ENCODE results near the gene TFR2. TPM values are rescaled to one million over a fixed set of nuclear protein-coding genes. Genes with fewer than 3 reads are reported as not detected.

Gene TFR2
- total and polyA plus RNA-seq, 9 of the 15 experiments (the other 6 are each of a cell fraction or from before 2014, with no cell fraction given), result 3.8 to 123 (median 51.1) TPM

DNA sequence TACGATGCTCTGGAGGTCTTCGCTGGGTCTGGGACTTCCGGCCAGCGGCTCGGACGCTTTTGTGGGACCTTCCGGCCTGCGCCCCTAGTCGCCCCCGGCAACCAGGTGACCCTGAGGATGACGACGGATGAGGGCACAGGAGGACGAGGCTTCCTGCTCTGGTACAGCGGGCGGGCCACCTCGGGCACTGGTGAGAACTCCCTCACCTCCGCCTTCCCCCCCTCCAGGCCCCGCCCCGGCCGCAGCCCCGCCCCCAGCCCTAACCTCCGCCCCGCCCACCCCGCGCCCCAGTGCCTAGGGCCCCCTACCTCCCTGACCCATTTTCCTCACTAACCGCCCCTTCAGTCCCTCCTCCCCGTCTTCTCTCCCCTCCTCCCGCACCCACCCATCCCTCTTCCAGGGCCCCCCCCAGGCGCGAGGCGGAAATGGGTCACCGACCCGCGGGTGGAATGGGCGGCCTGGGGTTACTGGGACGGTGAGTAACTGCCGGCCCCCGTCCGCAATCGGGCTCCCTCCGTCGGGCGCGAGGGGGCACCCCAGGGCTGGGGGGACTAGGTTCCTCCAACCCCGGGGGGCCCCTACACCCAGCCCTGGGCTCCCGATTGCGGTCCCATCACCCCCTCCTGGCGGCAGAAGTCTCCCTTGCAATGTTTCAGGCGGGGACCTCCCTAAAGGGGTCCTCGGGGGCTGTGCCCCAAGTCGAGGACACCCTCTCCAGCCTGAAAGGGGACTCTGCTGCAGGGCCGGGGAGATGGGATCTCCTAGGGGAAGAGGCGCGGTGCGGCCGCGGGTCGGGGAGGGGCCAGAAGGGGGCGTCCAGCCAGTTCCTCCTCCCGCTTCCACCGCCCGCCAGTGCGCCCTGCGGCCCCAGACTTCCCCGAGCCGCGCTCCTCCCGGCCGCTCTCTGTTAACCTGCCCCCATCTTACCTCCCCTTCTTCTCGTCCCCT is 37.0 kb downstream of the TFR2 start (continued):
- TF ChIP-seq NR1H2 (CRISPR knock-in tag; IDR thresholded peaks at IDR 0.05) (peak; percentile 89; the same call in 1 of the 2 replicates), RCOR1 (IDR thresholded peaks at IDR 0.05; ENCODE audit: borderline replicate concordance in 1 of 2, low read depth in 2 of 2, low read length in 2 of 2) (peak in 1 of 2 experiments; percentile 42; a peak in 1 of 4 replicates), GATAD2A (IDR thresholded peaks at IDR 0.05) (0 out of 2 replicates have a peak, but pooled peaks have one; percentile 74), SPI1 (IDR thresholded peaks at IDR 0.05; ENCODE audit: borderline replicate concordance, low read depth, low read length) (peak; percentile 73; the same call in 1 of the 2 replicates), JUNB (CRISPR knock-in tag; conservative IDR thresholded peaks at IDR 0.05) (no peak), PHTF2 (CRISPR knock-in tag; IDR thresholded peaks at IDR 0.05) (no peak), SRSF3 (IDR thresholded peaks at IDR 0.05; ENCODE audit: insufficient read depth, low read length) (no peak), GATA2 (CRISPR knock-in tag; IDR thresholded peaks at IDR 0.05) (peak; percentile 78)
- TF ChIP-seq, protein P1, sequence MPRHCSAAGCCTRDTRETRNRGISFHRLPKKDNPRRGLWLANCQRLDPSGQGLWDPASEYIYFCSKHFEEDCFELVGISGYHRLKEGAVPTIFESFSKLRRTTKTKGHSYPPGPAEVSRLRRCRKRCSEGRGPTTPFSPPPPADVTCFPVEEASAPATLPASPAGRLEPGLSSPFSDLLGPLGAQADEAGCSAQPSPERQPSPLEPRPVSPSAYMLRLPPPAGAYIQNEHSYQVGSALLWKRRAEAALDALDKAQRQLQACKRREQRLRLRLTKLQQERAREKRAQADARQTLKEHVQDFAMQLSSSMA (CRISPR knock-in tag; IDR thresholded peaks at IDR 0.05), result no peak
- TF ChIP-seq, protein P2, sequence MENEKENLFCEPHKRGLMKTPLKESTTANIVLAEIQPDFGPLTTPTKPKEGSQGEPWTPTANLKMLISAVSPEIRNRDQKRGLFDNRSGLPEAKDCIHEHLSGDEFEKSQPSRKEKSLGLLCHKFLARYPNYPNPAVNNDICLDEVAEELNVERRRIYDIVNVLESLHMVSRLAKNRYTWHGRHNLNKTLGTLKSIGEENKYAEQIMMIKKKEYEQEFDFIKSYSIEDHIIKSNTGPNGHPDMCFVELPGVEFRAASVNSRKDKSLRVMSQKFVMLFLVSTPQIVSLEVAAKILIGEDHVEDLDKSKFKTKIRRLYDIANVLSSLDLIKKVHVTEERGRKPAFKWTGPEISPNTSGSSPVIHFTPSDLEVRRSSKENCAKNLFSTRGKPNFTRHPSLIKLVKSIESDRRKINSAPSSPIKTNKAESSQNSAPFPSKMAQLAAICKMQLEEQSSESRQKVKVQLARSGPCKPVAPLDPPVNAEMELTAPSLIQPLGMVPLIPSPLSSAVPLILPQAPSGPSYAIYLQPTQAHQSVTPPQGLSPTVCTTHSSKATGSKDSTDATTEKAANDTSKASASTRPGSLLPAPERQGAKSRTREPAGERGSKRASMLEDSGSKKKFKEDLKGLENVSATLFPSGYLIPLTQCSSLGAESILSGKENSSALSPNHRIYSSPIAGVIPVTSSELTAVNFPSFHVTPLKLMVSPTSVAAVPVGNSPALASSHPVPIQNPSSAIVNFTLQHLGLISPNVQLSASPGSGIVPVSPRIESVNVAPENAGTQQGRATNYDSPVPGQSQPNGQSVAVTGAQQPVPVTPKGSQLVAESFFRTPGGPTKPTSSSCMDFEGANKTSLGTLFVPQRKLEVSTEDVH (IDR thresholded peaks at IDR 0.05; ENCODE audit: low read depth, partially characterized antibody), result peak; percentile 70
- TF ChIP-seq, protein P3, sequence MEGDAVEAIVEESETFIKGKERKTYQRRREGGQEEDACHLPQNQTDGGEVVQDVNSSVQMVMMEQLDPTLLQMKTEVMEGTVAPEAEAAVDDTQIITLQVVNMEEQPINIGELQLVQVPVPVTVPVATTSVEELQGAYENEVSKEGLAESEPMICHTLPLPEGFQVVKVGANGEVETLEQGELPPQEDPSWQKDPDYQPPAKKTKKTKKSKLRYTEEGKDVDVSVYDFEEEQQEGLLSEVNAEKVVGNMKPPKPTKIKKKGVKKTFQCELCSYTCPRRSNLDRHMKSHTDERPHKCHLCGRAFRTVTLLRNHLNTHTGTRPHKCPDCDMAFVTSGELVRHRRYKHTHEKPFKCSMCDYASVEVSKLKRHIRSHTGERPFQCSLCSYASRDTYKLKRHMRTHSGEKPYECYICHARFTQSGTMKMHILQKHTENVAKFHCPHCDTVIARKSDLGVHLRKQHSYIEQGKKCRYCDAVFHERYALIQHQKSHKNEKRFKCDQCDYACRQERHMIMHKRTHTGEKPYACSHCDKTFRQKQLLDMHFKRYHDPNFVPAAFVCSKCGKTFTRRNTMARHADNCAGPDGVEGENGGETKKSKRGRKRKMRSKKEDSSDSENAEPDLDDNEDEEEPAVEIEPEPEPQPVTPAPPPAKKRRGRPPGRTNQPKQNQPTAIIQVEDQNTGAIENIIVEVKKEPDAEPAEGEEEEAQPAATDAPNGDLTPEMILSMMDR (IDR thresholded peaks at IDR 0.05 in 2 of 3, conservative IDR thresholded peaks at IDR 0.05 in 1 of 3; ENCODE audit: insufficient read depth in 2 of 3, low read depth in 1 of 3, low read length in 3 of 3), result peak; percentile 50 to 75 (median 65); a peak in 5 of 6 replicates
- TF ChIP-seq, protein P4, sequence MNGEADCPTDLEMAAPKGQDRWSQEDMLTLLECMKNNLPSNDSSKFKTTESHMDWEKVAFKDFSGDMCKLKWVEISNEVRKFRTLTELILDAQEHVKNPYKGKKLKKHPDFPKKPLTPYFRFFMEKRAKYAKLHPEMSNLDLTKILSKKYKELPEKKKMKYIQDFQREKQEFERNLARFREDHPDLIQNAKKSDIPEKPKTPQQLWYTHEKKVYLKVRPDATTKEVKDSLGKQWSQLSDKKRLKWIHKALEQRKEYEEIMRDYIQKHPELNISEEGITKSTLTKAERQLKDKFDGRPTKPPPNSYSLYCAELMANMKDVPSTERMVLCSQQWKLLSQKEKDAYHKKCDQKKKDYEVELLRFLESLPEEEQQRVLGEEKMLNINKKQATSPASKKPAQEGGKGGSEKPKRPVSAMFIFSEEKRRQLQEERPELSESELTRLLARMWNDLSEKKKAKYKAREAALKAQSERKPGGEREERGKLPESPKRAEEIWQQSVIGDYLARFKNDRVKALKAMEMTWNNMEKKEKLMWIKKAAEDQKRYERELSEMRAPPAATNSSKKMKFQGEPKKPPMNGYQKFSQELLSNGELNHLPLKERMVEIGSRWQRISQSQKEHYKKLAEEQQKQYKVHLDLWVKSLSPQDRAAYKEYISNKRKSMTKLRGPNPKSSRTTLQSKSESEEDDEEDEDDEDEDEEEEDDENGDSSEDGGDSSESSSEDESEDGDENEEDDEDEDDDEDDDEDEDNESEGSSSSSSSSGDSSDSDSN (IDR thresholded peaks at IDR 0.05; ENCODE audit: borderline replicate concordance in 1 of 2, low read depth in 2 of 2, low read length in 2 of 2), result peak; percentile 70 to 90; a peak in 3 of 4 replicates
- TF ChIP-seq, protein P5, sequence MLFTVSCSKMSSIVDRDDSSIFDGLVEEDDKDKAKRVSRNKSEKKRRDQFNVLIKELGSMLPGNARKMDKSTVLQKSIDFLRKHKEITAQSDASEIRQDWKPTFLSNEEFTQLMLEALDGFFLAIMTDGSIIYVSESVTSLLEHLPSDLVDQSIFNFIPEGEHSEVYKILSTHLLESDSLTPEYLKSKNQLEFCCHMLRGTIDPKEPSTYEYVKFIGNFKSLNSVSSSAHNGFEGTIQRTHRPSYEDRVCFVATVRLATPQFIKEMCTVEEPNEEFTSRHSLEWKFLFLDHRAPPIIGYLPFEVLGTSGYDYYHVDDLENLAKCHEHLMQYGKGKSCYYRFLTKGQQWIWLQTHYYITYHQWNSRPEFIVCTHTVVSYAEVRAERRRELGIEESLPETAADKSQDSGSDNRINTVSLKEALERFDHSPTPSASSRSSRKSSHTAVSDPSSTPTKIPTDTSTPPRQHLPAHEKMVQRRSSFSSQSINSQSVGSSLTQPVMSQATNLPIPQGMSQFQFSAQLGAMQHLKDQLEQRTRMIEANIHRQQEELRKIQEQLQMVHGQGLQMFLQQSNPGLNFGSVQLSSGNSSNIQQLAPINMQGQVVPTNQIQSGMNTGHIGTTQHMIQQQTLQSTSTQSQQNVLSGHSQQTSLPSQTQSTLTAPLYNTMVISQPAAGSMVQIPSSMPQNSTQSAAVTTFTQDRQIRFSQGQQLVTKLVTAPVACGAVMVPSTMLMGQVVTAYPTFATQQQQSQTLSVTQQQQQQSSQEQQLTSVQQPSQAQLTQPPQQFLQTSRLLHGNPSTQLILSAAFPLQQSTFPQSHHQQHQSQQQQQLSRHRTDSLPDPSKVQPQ (CRISPR knock-in tag; IDR thresholded peaks at IDR 0.05; ENCODE audit: borderline replicate concordance), result no peak

Measured in K562 (cell line).